K562 (cell line): ENCODE data around the gene PSMD10. TPM values are rescaled to one million over a fixed set of nuclear protein-coding genes. Genes with fewer than 3 reads are reported as not detected.

Experiments
- ARID1B ChIP-seq: fragments of 450-650 bp; IDR thresholded peaks from 2 replicates; pipeline ENCODE4 v1.6.1; 2016; ENCODE audit warnings: antibody characterized with exemption, mild to moderate bottlenecking, inconsistent platforms
- CREB1 ChIP-seq, 2 experiments: sonication (generic) in 1 of 2; formaldehyde crosslinking in 1 of 2; IDR thresholded peaks; 2 replicates each; pipeline versions ENCODE4 v1.6.1 to v1.8.0; 2012 to 2022; ENCODE audit warnings: inconsistent platforms in 1 of 2, mild to moderate bottlenecking in 1 of 2, missing genetic modification reagents in 1 of 2, moderate library complexity in 1 of 2
- CXXC5 ChIP-seq: fragments of 250-450 bp; sonication (Bioruptor Pico); IDR thresholded peaks from 2 replicates; pipeline ENCODE4 v1.8.0; 2022; ENCODE audit warnings: inconsistent platforms, mild to moderate bottlenecking, moderate library complexity
- DMBX1 ChIP-seq: fragments of 250-450 bp; sonication (Bioruptor Pico); IDR thresholded peaks from 2 replicates; pipeline ENCODE4 v1.8.0; 2022; ENCODE audit warnings: inconsistent platforms, mild to moderate bottlenecking, moderate library complexity, borderline replicate concordance
- FOXM1 ChIP-seq, 2 experiments: fragments of 450-650 bp in 1 of 2; sonication (generic) in 1 of 2; formaldehyde crosslinking in 1 of 2; IDR thresholded peaks; 2 replicates each; pipeline versions ENCODE4 v1.6.1 to v1.9.0; 2017 to 2022; ENCODE audit warnings: low read depth in 2 of 2, mild to moderate bottlenecking in 2 of 2, missing genetic modification reagents in 1 of 2, moderate library complexity in 1 of 2
- HDAC2 ChIP-seq: fragments of 450-650 bp; IDR thresholded peaks from 2 replicates; pipeline ENCODE4 v1.6.1; 2016; ENCODE audit warnings: mild to moderate bottlenecking
- NR2C1 ChIP-seq, 2 experiments: fragments of 450-650 bp; IDR thresholded peaks; 2 replicates each; pipeline ENCODE4 v1.6.1; 2017; ENCODE audit warnings: mild to moderate bottlenecking in 2 of 2, antibody characterized with exemption in 1 of 2, inconsistent platforms in 1 of 2, missing compliant biosample characterization in 1 of 2, missing genetic modification characterization in 1 of 2
- PML ChIP-seq: IDR thresholded peaks from 2 replicates; pipeline ENCODE4 v1.6.1; 2012; ENCODE audit warnings: low read length, inconsistent platforms
- POLR2H ChIP-seq: IDR thresholded peaks from 2 replicates; pipeline ENCODE4 v1.6.1; 2016; ENCODE audit warnings: missing genetic modification characterization, low read depth, mild to moderate bottlenecking, control low read depth, missing compliant biosample characterization, moderate library complexity
- PTTG1 ChIP-seq: fragments of 450-650 bp; IDR thresholded peaks from 2 replicates; pipeline ENCODE4 v1.6.1; 2016; ENCODE audit warnings: low read depth, mild to moderate bottlenecking, missing genetic modification characterization, missing compliant biosample characterization
- ZBTB1 ChIP-seq: sonication (generic); formaldehyde crosslinking; IDR thresholded peaks from 2 replicates; pipeline ENCODE4 v1.8.1; 2023; ENCODE audit warnings: missing genetic modification reagents, low read depth, mild to moderate bottlenecking, borderline replicate concordance
- ZNF263 ChIP-seq: sonication (generic); formaldehyde crosslinking; IDR thresholded peaks from 2 replicates; pipeline ENCODE4 v1.8.0; 2022; ENCODE audit warnings: mild to moderate bottlenecking, missing genetic modification reagents, borderline replicate concordance
- ZNF354B ChIP-seq: fragments of 250-450 bp; sonication (Bioruptor Pico); IDR thresholded peaks from 2 replicates; pipeline ENCODE4 v1.4.0; 2020
- ZZZ3 ChIP-seq: fragments of 450-650 bp; IDR thresholded peaks from 2 replicates; pipeline ENCODE4 v1.6.1; 2016; ENCODE audit warnings: antibody characterized with exemption, mild to moderate bottlenecking, moderate library complexity
- polyA plus RNA-seq, 8 experiments: library from polyadenylated mRNA; depleted of rRNA in 4 of 8; stranded (reverse) in 5 of 8; unstranded in 3 of 8; fragments of >200 nt; fragmentation: Nextera tagmentation in 2 of 8; fragmentation: Illumina TruSeq in 1 of 8; extraction: Ambion mirVana in 2 of 8; extraction: Trizol in 1 of 8; gene quantifications; 2 replicates each; pipeline versions ENCODE4 v1.2.1 to v1.2.3, GENCODE V29; 2011 to 2014; ENCODE audit warnings: inconsistent platforms in 1 of 8, missing spikeins in 1 of 8
- total RNA-seq, 7 experiments: library from RNA; depleted of rRNA in 6 of 7; stranded (reverse); fragments of >200 nt in 6 of 7; fragmentation: Illumina TruSeq in 2 of 7; extraction: Trizol in 2 of 7; gene quantifications; 2 replicates each; pipeline versions ENCODE4 v1.2.1 to v1.2.3, GENCODE V29; 2011 to 2021; ENCODE audit warnings: low replicate concordance in 1 of 7
- TF ChIP-seq, protein P1 (sequence below): fragments of 450-650 bp; IDR thresholded peaks from 2 replicates; pipeline ENCODE4 v1.6.1; 2016; ENCODE audit warnings: low read depth
- TF ChIP-seq, protein P2 (sequence below), 3 experiments: IDR thresholded peaks in 2 of 3; conservative IDR thresholded peaks in 1 of 3; 2 replicates each; pipeline ENCODE4 v1.5.1; 2011 to 2012; ENCODE audit warnings: low read length in 3 of 3, mild to moderate bottlenecking in 3 of 3, control low read depth in 2 of 3, improper control_type of control experiment in 1 of 3, inconsistent platforms in 1 of 3, low read depth in 1 of 3, mixed read lengths in 1 of 3, moderate library complexity in 1 of 3; ENCODE audit not compliant: insufficient read depth in 2 of 3
- TF ChIP-seq, protein P3 (sequence below): fragments of 450-650 bp; IDR thresholded peaks from 2 replicates; pipeline ENCODE4 v1.6.1; 2016; ENCODE audit warnings: low read depth, mild to moderate bottlenecking, moderate library complexity

PSMD10 gene
- total and polyA plus RNA-seq, 9 of the 15 experiments (the other 6 are each of a cell fraction or from before 2014, with no cell fraction given), result 47.8 to 163 (median 70.4) TPM

DNA sequence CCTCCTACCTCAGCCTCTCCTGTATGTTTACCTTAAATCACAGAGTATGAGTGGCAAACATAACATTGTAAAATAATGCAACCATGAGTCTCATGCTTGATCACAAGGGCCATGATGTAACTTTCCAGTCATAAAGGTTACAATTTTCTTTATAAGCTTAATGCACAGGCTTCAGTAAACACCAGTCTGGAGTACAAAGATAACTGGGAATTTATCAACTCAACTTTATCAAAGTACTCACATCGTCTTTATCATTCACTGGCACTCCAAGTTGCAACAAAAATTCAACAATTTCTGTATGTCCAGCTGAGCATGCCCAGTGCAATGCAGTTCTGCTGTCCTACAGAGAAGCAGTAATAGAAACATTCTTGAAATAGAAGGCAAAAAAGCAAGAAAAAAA is 2.8 kb downstream of the PSMD10 start (continued):
- TF ChIP-seq, protein P1, sequence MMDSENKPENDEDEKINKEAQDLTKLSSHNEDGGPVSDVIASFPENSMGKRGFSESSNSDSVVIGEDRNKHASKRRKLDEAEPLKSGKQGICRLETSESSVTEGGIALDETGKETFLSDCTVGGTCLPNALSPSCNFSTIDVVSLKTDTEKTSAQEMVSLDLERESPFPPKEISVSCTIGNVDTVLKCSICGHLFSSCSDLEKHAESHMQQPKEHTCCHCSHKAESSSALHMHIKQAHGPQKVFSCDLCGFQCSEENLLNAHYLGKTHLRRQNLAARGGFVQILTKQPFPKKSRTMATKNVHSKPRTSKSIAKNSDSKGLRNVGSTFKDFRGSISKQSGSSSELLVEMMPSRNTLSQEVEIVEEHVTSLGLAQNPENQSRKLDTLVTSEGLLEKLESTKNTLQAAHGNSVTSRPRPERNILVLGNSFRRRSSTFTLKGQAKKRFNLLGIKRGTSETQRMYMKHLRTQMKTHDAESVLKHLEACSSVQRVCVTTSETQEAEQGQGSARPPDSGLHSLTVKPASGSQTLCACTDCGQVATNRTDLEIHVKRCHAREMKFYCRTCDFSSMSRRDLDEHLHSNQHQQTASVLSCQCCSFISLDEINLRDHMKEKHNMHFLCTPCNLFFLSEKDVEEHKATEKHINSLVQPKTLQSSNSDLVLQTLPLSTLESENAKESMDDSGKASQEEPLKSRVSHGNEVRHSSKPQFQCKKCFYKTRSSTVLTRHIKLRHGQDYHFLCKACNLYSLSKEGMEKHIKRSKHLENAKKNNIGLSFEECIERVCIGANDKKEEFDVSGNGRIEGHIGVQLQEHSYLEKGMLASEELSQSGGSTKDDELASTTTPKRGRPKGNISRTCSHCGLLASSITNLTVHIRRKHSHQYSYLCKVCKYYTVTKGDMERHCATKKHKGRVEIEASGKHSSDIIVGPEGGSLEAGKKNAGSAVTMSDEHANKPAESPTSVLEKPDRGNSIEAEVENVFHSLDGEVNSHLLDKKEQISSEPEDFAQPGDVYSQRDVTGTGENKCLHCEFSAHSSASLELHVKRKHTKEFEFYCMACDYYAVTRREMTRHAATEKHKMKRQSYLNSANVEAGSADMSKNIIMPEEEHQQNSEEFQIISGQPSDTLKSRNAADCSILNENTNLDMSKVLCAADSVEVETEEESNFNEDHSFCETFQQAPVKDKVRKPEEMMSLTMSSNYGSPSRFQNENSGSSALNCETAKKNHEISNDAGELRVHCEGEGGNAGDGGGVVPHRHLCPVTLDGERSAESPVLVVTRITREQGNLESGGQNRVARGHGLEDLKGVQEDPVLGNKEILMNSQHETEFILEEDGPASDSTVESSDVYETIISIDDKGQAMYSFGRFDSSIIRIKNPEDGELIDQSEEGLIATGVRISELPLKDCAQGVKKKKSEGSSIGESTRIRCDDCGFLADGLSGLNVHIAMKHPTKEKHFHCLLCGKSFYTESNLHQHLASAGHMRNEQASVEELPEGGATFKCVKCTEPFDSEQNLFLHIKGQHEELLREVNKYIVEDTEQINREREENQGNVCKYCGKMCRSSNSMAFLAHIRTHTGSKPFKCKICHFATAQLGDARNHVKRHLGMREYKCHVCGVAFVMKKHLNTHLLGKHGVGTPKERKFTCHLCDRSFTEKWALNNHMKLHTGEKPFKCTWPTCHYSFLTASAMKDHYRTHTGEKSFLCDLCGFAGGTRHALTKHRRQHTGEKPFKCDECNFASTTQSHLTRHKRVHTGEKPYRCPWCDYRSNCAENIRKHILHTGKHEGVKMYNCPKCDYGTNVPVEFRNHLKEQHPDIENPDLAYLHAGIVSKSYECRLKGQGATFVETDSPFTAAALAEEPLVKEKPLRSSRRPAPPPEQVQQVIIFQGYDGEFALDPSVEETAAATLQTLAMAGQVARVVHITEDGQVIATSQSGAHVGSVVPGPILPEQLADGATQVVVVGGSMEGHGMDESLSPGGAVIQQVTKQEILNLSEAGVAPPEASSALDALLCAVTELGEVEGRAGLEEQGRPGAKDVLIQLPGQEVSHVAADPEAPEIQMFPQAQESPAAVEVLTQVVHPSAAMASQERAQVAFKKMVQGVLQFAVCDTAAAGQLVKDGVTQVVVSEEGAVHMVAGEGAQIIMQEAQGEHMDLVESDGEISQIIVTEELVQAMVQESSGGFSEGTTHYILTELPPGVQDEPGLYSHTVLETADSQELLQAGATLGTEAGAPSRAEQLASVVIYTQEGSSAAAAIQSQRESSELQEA, result no peak
- TF ChIP-seq HDAC2, result peak; percentile 65; the same call in 1 of the 2 replicates
- TF ChIP-seq ZBTB1 (CRISPR knock-in tag), result no peak
- no peak for TF ChIP-seq PTTG1
- TF ChIP-seq ZNF263 (CRISPR knock-in tag), result no peak
- TF ChIP-seq PML, result peak; percentile 71
- TF ChIP-seq, protein P2, sequence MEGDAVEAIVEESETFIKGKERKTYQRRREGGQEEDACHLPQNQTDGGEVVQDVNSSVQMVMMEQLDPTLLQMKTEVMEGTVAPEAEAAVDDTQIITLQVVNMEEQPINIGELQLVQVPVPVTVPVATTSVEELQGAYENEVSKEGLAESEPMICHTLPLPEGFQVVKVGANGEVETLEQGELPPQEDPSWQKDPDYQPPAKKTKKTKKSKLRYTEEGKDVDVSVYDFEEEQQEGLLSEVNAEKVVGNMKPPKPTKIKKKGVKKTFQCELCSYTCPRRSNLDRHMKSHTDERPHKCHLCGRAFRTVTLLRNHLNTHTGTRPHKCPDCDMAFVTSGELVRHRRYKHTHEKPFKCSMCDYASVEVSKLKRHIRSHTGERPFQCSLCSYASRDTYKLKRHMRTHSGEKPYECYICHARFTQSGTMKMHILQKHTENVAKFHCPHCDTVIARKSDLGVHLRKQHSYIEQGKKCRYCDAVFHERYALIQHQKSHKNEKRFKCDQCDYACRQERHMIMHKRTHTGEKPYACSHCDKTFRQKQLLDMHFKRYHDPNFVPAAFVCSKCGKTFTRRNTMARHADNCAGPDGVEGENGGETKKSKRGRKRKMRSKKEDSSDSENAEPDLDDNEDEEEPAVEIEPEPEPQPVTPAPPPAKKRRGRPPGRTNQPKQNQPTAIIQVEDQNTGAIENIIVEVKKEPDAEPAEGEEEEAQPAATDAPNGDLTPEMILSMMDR (IDR thresholded peaks at IDR 0.05 in 2 of 3, conservative IDR thresholded peaks at IDR 0.05 in 1 of 3; ENCODE audit: insufficient read depth in 2 of 3, low read depth in 1 of 3, low read length in 3 of 3), result no peak
- TF ChIP-seq FOXM1 (IDR thresholded peaks at IDR 0.05; ENCODE audit: low read depth), result peak; percentile 86
- TF ChIP-seq FOXM1 (CRISPR knock-in tag; IDR thresholded peaks at IDR 0.05; ENCODE audit: low read depth), result no peak
- no peak for TF ChIP-seq CREB1 (IDR thresholded peaks at IDR 0.05)
- TF ChIP-seq CREB1 (CRISPR knock-in tag; IDR thresholded peaks at IDR 0.05), result no peak
- TF ChIP-seq, protein P3, sequence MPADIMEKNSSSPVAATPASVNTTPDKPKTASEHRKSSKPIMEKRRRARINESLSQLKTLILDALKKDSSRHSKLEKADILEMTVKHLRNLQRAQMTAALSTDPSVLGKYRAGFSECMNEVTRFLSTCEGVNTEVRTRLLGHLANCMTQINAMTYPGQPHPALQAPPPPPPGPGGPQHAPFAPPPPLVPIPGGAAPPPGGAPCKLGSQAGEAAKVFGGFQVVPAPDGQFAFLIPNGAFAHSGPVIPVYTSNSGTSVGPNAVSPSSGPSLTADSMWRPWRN, result 0 out of 2 replicates have a peak, but pooled peaks have one; percentile 29
- TF ChIP-seq ARID1B, result peak; percentile 96
- peak; percentile 60; the same call in 1 of the 2 replicates for TF ChIP-seq DMBX1 (CRISPR knock-in tag)
- no peak for TF ChIP-seq ZZZ3
- 0 out of 2 replicates have a peak, but pooled peaks have one; percentile 7 for TF ChIP-seq CXXC5 (CRISPR knock-in tag)
- no peak for TF ChIP-seq NR2C1 (IDR thresholded peaks at IDR 0.05)
- TF ChIP-seq NR2C1 (tag; IDR thresholded peaks at IDR 0.05), result 0 out of 2 replicates have a peak, but pooled peaks have one; percentile 14
- TF ChIP-seq ZNF354B (CRISPR knock-in tag), result peak; percentile 95
- TF ChIP-seq POLR2H (tag), result 0 out of 2 replicates have a peak, but pooled peaks have one; percentile 20
